DND-41 (cell line): ENCODE data around the gene SGMS1.

Source experiments
- ATAC-seq: fragments of 200-7000 bp; cut with Tn5 transposase; 3 replicates; pipeline ENCODE4 v1.9.1; 2021; ENCODE audit warnings: low read depth; ENCODE audit not compliant: insufficient read depth
- DNase-seq: peaks from one replicate; pipeline ENCODE4 v3.0.0-alpha.2; 2020
- H2AFZ ChIP-seq: 2 replicates; pipeline ENCODE4 v1.6.0; 2012; ENCODE audit warnings: low read depth, low read length
- H3K27ac ChIP-seq: 2 replicates; pipeline ENCODE4 v1.5.1; 2012; ENCODE audit warnings: low read length, inconsistent platforms
- H3K27me3 ChIP-seq: fragments of 200-600 bp; sonication (generic); 2 replicates; pipeline ENCODE4 v1.6.0; 2012; ENCODE audit warnings: low read length, mild to moderate bottlenecking, inconsistent platforms; ENCODE audit not compliant: insufficient read depth, poor library complexity
- H3K36me3 ChIP-seq: 2 replicates; pipeline ENCODE4 v1.5.1; 2012; ENCODE audit warnings: low read length, inconsistent platforms; ENCODE audit not compliant: insufficient read depth
- H3K4me1 ChIP-seq: 2 replicates; pipeline ENCODE4 v1.5.1; 2012; ENCODE audit warnings: mild to moderate bottlenecking, low read length; ENCODE audit not compliant: insufficient read depth
- H3K4me2 ChIP-seq: 2 replicates; pipeline ENCODE4 v1.6.0; 2012; ENCODE audit warnings: mild to moderate bottlenecking, moderate library complexity, low read length, inconsistent platforms; ENCODE audit not compliant: insufficient read depth
- H3K4me3 ChIP-seq, 2 experiments: fragments of 200-600 bp in 1 of 2; shearing (Covaris generic) in 1 of 2; 2 replicates each; pipeline ENCODE4 v1.5.1; 2012 to 2016; ENCODE audit warnings: inconsistent platforms in 2 of 2, low read length in 2 of 2, mild to moderate bottlenecking in 2 of 2, low read depth in 1 of 2, moderate library complexity in 1 of 2
- H3K79me2 ChIP-seq: 2 replicates; pipeline ENCODE4 v1.6.0; 2012; ENCODE audit warnings: low read length, inconsistent platforms; ENCODE audit not compliant: insufficient read depth
- H3K9ac ChIP-seq: 2 replicates; pipeline ENCODE4 v1.6.0; 2012; ENCODE audit warnings: low read depth, mild to moderate bottlenecking, inconsistent platforms, low read length, moderate library complexity
- H3K9me3 ChIP-seq: 2 replicates; pipeline ENCODE4 v1.5.1; 2012; ENCODE audit warnings: low read length, moderate library complexity, mild to moderate bottlenecking, inconsistent platforms; ENCODE audit not compliant: insufficient read depth, severe bottlenecking
- H4K20me1 ChIP-seq: 2 replicates; pipeline ENCODE4 v1.6.0; 2012; ENCODE audit warnings: low read length; ENCODE audit not compliant: insufficient read depth
- CTCF ChIP-seq: IDR thresholded peaks from 2 replicates; pipeline ENCODE4 v1.5.1; 2012; ENCODE audit warnings: borderline replicate concordance, low read length, moderate library complexity, mild to moderate bottlenecking; ENCODE audit not compliant: poor library complexity, severe bottlenecking; ENCODE audit errors: extremely low read depth
- EZH2 ChIP-seq: IDR thresholded peaks from 3 replicates; pipeline ENCODE4 v1.6.1; 2012; ENCODE audit warnings: borderline replicate concordance, low read depth, mild to moderate bottlenecking, moderate library complexity, low read length, inconsistent platforms; ENCODE audit not compliant: severe bottlenecking

The SGMS1 gene

GRCh38 chr10:50293513-50294313 is 330.0 kb downstream of the SGMS1 start:
- H3K4me1 ChIP-seq = no peaks in the 10 kb centered on the region
- H3K27me3 ChIP-seq = no peaks in the 10 kb centered on the region
- H2AFZ ChIP-seq = no peak overlapping the region
- H3K36me3 ChIP-seq = no peaks in the 10 kb centered on the region
- no peak for TF ChIP-seq EZH2
- TF ChIP-seq CTCF = no peak
- no peak overlapping the region for H3K4me3 ChIP-seq
- no peak overlapping the region for H3K27ac ChIP-seq
- ATAC-seq (no peak), DNase-seq (no peak)
- H3K79me2 ChIP-seq = no peaks in the 10 kb centered on the region
- H3K9me3 ChIP-seq = no peaks in the 10 kb centered on the region
- H3K4me2 ChIP-seq = no peak overlapping the region
- H4K20me1 ChIP-seq = no peaks in the 10 kb centered on the region
- H3K9ac ChIP-seq = no peak overlapping the region

- Histone ChIP-seq H3K9ac (no peak overlapping the region), H3K27me3 (no peaks in the 10 kb centered on the region), H3K4me2 (no peak overlapping the region), H3K27ac (no peak overlapping the region), H3K4me1 (no peaks in the 10 kb centered on the region), H2AFZ (no peak overlapping the region), H3K79me2 (no peaks in the 10 kb centered on the region), H4K20me1 (no peaks in the 10 kb centered on the region), H3K36me3 (no peaks in the 10 kb centered on the region), H3K4me3 (no peak overlapping the region), H3K9me3 (no peaks in the 10 kb centered on the region)
- ATAC-seq (no peak), DNase-seq (no peak)
- TF ChIP-seq EZH2 = no peak
- no peak for TF ChIP-seq CTCF
These were observed 332.4 kb downstream of the SGMS1 start for GRCh38 chr10:50291261-50291850.

- no peak overlapping the region for H3K4me2 ChIP-seq
- ATAC-seq (no peak), DNase-seq (no peak)
- H3K27me3 ChIP-seq = no peaks in the 10 kb centered on the region
- H3K9ac ChIP-seq = no peak overlapping the region
- H3K27ac ChIP-seq = no peak overlapping the region
- no peaks in the 10 kb centered on the region for H3K4me1 ChIP-seq
- no peaks in the 10 kb centered on the region for H3K79me2 ChIP-seq
- no peaks in the 10 kb centered on the region for H4K20me1 ChIP-seq
- no peak overlapping the region for H3K4me3 ChIP-seq
- no peak overlapping the region for H2AFZ ChIP-seq
- H3K36me3 ChIP-seq = no peaks in the 10 kb centered on the region
- H3K9me3 ChIP-seq = no peaks in the 10 kb centered on the region
- no peak for TF ChIP-seq CTCF
- TF ChIP-seq EZH2 = no peak
These were observed 334.6 kb downstream of the SGMS1 start for GRCh38 chr10:50289196-50289595.
